HAP-1 (cell line): ENCODE data around the gene CDK15.
"Not testable (repeated sequence)": the region's sequence is repeated elsewhere in the genome, so short reads cannot be mapped to it uniquely, and the experiment has no call there.

ENCODE experiments used
- DNase-seq, 2 experiments: peaks; one replicate each; pipeline ENCODE4 v3.0.0-alpha.2; 2016 to 2020; ENCODE audit warnings: low spot score in 2 of 2
- H3K27me3 ChIP-seq: fragments of 250-450 bp; sonication (Bioruptor Pico); 2 replicates; pipeline ENCODE4 v1.5.1; 2020; ENCODE audit warnings: low read depth, mild to moderate bottlenecking, moderate library complexity
- H3K36me3 ChIP-seq: fragments of 250-450 bp; sonication (Bioruptor Pico); replicated peaks from 2 replicates; pipeline ENCODE4 v1.5.1; 2020; ENCODE audit warnings: mild to moderate bottlenecking
- H3K4me1 ChIP-seq: fragments of 250-450 bp; sonication (Bioruptor Pico); 2 replicates; pipeline ENCODE4 v1.5.1; 2020; ENCODE audit warnings: mild to moderate bottlenecking
- H3K4me3 ChIP-seq: fragments of 250-450 bp; sonication (Bioruptor Pico); 2 replicates; pipeline ENCODE4 v1.5.1; 2020; ENCODE audit warnings: mild to moderate bottlenecking, moderate library complexity
- H3K9me3 ChIP-seq: fragments of 250-450 bp; sonication (Bioruptor Pico); 2 replicates; pipeline ENCODE4 v1.5.1; 2020; ENCODE audit warnings: mild to moderate bottlenecking, moderate library complexity
- in situ Hi-C: fragments of 300-500 bp; cut with MboI; formaldehyde crosslinking; loops from 3 replicates; pipeline ENCODE4 v1.14.3; 2020; ENCODE audit warnings: low sequenced_read_pairs, inconsistent platforms, mixed read lengths

The CDK15 gene

DNA sequence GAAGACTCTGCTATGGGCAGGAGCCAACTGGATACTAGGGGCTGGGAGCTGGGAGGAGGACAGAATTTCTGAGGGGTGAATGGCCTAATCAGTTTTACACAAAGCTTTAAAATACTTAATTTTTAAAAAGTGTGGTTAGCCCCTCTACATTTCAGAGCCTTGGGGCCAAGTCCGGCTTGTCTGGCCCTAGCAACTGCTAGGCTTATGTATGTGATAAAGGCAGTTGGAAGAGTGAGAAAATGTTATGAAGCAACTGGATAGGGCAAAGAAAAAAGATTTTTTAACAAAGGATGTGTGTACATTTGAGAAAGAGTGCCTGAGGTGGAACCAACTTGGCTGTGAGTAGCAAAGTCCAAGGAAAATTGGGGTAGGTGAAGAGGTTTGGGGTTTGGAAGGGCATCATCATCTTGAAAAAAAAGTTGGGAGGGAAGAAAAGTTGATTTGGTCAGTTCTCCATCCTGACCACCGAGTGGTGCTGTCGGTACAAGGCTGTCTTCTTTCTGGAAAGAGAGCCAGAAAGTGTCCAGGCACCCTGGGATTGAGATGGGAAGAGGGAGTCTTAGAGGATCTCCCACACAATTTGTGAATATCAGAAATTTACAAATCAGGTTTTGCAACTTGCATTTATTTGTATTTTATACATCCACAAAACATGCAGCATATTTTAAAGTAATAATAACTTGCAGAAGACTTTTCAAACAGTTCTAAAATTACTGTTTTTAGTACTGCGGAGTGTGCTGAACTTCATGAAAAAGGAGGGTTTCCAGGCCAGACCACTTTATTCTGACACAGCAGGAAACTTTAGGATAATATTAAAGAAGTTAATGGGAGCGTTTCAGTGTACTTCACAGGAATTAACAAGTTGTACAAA is 10.5 kb upstream of the CDK15 start:
- Histone ChIP-seq H3K4me3 (no peak overlapping the region), H3K4me1 (peaks cover 8% of the 10 kb centered on the region), H3K36me3 (no peaks in the 10 kb centered on the region), H3K27me3 (no peaks in the 10 kb centered on the region), H3K9me3 (no peaks in the 10 kb centered on the region)
- DNase-seq = peak; percentile 54 to 61
- in situ Hi-C loops = loop anchor here (25.0 kb wide), 1 partner anchor 391 kb away; no protein-coding TSS in a partner anchor

DNA sequence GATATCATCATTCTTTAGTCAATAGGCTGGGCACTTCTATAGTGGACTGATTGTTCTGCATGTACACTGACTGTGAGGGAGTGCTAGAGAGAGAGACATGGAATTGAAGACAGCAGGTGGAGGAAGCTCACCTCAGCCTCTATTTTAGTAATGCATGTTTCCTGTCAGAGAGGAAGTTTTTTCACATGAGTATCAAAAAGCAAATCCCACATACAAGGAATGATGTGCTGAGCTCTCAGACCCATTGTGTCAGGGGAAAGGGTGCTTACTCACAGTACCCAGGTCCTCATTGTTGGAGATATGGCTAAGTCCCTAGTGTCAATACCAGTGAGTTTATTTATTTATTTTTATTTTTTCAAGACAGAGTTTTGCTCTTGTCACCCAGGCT is 9.9 kb upstream of the CDK15 start:
- Histone ChIP-seq H3K36me3 (no peaks in the 10 kb centered on the region), H3K9me3 (no peaks in the 10 kb centered on the region), H3K4me3 (no peak overlapping the region), H3K4me1 (peaks cover 8% of the 10 kb centered on the region), H3K27me3 (no peaks in the 10 kb centered on the region)
- no peak for DNase-seq
- in situ Hi-C loops = loop anchor here (25.0 kb wide), 1 partner anchor 391 kb away; no protein-coding TSS in a partner anchor

DNA sequence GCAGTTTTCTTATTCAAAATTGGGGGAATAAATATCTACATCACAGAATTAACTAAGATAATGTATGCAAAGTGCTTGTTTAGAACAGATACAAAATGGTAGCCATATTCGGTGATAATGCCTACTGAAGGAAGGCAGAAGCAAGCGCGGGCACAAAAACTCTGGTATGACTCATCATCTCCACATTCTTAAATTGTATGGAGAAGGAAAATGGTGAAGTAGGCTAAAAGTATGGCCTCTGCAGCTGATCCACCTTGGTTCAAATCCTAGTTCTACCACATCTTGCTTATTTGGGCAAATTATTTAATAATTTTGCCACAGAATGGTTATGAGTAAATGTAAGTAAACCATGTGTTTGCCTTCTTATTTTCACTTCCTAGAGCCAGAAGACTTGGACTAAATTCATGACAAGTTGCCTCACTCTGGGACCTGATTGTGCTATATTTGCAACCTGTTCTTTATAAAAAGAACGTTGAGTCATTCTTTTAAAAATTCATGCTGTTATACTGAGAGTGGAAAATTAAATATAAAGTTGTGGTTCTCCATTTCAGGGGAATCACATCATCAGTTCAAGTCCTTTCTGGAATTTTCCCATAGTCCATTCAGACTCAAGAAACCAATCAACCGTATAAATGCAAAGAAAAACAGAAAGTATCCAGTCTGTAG is 9.0 kb upstream of the CDK15 start:
- in situ Hi-C loops = loop anchor here (25.0 kb wide), 1 partner anchor 390 kb away; no protein-coding TSS in a partner anchor
- DNase-seq = no peak
- Histone ChIP-seq H3K4me1 (peaks cover 8% of the 10 kb centered on the region), H3K36me3 (no peaks in the 10 kb centered on the region), H3K4me3 (no peak overlapping the region), H3K27me3 (no peaks in the 10 kb centered on the region), H3K9me3 (no peaks in the 10 kb centered on the region)

DNA sequence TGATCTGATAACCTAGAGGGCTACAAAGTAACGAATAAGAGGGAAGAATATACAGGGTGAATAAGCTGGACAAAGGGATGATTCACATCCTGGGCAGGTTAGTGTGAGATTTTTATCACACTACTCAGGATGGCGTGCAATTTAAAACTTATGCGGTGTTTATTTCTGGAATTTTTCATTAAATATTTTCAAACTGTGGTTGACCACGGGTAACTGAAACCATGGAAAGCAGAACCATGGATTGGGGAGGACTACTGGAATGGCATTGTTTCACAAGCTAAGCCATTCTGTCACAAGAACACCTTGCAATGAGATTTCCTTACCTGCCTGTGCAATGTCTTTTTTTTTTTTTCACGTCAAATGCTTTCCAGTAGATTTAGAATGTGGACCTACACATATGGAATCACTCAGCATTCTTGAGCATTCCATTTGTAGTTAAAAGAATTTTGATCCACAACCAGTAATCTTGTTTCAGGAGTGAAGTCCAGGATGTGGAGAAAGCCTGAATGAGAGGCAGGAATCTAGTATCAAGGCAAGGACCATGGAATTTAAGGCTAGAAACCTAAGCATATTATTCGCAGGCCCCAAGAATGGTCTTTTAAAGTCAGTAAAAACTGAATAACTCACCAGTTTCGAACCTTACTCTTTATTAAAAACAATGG is 8.0 kb upstream of the CDK15 start:
- H3K4me1 ChIP-seq = peaks cover 8% of the 10 kb centered on the region
- no peak overlapping the region for H3K4me3 ChIP-seq
- H3K27me3 ChIP-seq = no peaks in the 10 kb centered on the region
- no peaks in the 10 kb centered on the region for H3K9me3 ChIP-seq
- no peaks in the 10 kb centered on the region for H3K36me3 ChIP-seq
- in situ Hi-C loops = loop anchor here (25.0 kb wide), 1 partner anchor 389 kb away; no protein-coding TSS in a partner anchor
- DNase-seq = no peak

DNA sequence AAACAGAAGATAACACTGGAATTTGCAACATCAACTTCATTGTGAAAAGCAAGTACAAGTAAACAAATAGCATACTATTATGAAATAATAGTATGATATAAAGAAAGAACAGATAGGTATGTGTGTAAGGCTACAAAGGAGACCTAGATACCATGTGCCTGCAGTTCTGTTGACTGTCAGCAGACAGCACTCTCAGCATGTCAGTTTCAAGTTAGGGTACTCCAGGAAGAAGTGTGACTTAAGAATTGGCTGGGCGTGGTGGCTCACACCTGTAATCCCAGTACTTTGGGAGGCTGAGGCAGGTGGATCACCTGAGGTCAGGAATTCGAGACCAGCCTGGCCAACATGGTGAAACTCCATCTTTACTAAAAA is 7.4 kb upstream of the CDK15 start:
- not testable (repeated sequence) for DNase-seq, H3K27me3 ChIP-seq, H3K4me3 ChIP-seq, H3K4me1 ChIP-seq, H3K9me3 ChIP-seq, H3K36me3 ChIP-seq
- in situ Hi-C loops = loop anchor here (25.0 kb wide), 1 partner anchor 388 kb away; no protein-coding TSS in a partner anchor

DNA sequence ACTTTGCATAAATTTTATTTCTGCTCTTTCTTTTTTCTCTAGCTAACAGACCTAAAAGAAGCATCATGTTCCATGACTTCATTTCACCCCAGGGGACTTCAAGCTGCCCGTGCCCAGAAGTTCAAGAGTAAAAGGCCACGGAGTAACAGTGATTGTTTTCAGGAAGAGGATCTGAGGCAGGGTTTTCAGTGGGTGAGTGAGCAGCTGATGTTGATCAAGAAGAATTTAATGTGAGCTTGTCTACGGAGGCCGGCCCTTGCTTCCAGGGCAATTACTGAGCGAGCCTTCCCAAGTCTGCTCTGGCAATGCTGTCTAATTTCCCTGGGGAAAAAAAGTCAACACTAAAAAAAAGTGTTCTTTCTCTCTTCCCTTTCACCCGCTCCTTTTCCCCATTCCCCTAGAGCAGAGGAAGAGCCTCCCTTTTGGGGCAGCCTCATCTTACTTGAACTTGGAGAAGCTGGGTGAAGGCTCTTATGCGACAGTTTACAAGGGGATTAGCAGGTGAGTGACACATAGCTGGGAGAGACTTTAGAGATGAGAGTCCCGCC is 1.2 kb downstream of the CDK15 start:
- no peak overlapping the region for H3K4me3 ChIP-seq
- no peaks in the 10 kb centered on the region for H3K9me3 ChIP-seq
- H3K36me3 ChIP-seq = no peaks in the 10 kb centered on the region
- in situ Hi-C loops = no loop called here
- 0 out of 2 replicates have a peak, but pooled peaks cover 4% of the 10 kb centered on the region for H3K27me3 ChIP-seq
- no peak for DNase-seq
- H3K4me1 ChIP-seq = no peaks in the 10 kb centered on the region

DNA sequence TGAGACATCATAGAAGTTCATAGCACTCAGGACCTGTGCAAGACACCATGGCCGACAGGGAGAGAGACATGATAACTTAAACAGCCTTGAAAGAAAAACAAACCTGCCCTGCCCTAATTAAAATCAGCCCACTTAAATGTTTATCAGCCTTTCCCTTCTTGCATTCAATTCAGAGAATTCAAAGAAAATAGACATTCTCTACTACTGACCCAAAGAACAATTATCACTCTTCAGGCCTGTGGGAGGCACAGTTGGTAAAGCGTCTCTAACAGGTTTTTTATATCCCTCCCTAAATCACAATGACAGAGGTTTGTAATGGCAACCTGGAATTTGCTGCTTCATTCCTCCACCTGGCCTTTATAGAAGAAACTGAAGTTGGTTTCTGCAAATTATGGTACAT is 1.7 kb downstream of the CDK15 start:
- Histone ChIP-seq H3K9me3 (no peaks in the 10 kb centered on the region), H3K4me1 (no peaks in the 10 kb centered on the region), H3K27me3 (0 out of 2 replicates have a peak, but pooled peaks cover 4% of the 10 kb centered on the region), H3K36me3 (no peaks in the 10 kb centered on the region), H3K4me3 (no peak overlapping the region)
- in situ Hi-C loops = no loop called here
- no peak for DNase-seq

DNA sequence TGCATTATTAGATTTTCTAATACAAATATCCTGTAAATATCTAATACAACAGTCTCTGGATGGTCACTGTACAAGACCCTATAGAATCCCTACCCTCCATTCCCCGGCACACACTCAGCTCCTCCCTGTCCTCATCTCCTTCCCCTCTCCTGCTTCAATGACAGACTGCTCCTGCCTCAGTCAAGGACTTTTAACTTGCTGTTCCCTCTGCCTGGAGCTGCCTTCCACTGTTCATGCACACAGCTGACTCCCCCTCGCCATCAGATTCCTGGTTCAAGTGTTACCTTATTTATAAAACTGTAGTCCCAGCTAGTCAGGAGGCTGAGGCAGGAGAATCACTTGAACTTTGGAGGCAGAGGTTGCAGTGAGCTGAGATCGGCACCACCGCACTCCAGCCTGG is 3.3 kb downstream of the CDK15 start:
- Histone ChIP-seq H3K27me3 (0 out of 2 replicates have a peak, but pooled peaks cover 4% of the 10 kb centered on the region), H3K4me1 (no peaks in the 10 kb centered on the region), H3K36me3 (no peaks in the 10 kb centered on the region), H3K4me3 (no peak overlapping the region), H3K9me3 (no peaks in the 10 kb centered on the region)
- DNase-seq = no peak
- in situ Hi-C loops = no loop called here

DNA sequence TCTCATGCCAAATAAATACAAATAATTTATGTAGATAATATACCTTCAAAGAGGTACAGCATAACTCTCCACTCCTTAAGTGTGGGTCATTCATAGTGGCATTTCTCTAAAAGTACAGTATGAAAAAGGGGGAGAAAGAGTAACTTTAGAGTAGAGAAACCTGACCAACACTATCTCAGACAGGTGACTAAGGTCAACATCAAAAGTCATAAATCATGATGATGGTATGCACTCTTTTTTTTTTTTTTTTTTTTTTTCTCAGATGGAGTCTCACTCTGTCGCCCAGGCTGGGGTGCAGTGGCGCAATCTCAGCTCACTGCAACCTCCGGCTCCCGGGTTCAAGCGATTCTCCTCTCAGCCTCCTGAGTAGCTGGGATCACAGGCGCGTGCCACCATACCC is 4.3 kb downstream of the CDK15 start:
- H3K9me3 ChIP-seq, H3K4me1 ChIP-seq, in situ Hi-C loops, DNase-seq, H3K4me3 ChIP-seq, H3K36me3 ChIP-seq, H3K27me3 ChIP-seq: not testable (repeated sequence)

DNA sequence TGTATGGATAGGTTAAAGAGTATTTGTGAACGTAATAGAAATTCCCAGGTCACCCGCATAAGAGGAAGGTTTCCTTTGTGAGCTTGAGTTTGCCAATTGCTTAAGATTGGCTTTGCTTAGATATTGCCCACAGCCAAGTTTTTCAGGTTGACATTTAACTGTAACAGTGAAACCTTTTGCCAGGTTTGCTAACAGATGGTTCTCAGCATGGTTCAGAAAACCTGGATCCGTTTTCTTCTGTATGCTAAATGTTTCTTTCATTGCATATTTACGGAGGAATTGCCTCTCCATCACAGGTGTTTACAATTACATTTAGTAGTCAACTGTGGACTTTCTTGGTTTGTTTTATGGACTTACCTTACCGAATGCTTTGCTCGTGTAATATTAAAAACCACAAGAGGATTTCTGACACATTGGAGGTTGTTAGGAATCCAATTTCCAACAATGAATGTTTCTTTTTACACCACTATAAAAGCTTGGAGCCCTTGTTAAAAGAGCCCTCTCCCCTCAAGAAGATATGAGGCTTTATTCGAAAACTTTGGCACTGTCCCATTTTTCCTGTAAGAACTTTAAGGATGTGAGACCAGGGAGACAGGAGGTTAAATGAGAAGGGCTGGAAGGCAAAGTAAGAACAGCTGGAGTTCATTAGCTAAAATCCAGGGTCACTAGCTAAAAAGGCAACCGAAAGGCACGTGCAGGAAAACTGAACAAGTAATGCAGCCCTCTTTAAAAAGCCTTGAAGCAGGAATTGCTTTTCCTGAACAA is 7.8 kb downstream of the CDK15 start:
- Histone ChIP-seq H3K4me1 (no peaks in the 10 kb centered on the region), H3K4me3 (no peak overlapping the region), H3K9me3 (no peaks in the 10 kb centered on the region), H3K36me3 (no peaks in the 10 kb centered on the region), H3K27me3 (0 out of 2 replicates have a peak, but pooled peaks cover 4% of the 10 kb centered on the region)
- in situ Hi-C loops = no loop called here
- DNase-seq = no peak

DNA sequence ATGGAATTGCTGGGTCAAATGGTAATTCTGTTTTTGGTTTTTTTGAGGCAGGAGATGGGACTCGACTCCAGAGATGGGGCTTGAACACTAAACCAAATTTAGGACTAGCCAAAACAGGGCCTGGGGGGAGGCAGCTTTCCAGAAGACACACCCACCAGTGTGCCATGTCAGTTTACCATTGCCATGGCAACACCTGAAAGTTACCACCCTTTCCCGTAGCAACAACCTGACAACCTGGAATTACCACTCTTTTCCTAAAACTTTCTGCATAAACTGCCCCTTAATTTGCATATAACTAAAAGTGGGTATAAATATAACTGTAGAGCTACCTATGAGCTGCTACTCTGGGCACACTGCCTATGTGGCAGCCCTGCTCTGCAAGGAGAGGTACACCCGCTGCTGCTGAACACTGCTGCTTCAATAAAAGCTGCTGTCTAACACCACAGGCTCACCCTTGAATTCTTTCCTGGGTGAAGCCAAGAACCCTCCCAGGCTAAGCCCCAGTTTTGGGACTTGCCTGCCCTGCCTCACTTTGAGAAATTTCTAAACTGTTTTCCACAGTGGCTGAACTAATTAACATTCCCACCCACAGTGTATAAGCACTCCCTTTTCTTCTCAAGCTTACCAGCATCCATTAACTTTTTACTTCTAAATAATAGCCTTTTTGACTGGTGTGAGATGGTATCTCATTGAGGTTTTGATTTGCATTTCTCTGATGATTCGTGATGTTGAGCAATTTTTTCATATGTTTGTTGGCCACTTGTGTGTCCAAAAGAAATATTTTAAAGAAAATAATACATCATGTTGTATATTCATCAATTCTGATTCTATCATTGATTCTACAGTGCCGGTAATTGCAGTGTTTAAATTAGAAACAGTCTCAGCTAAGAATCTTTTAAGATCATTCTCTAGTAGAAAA is 10.6 kb downstream of the CDK15 start:
- Histone ChIP-seq H3K9me3 (no peaks in the 10 kb centered on the region), H3K4me1 (no peaks in the 10 kb centered on the region), H3K27me3 (0 out of 2 replicates have a peak, but pooled peaks cover 4% of the 10 kb centered on the region), H3K36me3 (no peaks in the 10 kb centered on the region), H3K4me3 (no peak overlapping the region)
- in situ Hi-C loops = no loop called here
- no peak for DNase-seq

DNA sequence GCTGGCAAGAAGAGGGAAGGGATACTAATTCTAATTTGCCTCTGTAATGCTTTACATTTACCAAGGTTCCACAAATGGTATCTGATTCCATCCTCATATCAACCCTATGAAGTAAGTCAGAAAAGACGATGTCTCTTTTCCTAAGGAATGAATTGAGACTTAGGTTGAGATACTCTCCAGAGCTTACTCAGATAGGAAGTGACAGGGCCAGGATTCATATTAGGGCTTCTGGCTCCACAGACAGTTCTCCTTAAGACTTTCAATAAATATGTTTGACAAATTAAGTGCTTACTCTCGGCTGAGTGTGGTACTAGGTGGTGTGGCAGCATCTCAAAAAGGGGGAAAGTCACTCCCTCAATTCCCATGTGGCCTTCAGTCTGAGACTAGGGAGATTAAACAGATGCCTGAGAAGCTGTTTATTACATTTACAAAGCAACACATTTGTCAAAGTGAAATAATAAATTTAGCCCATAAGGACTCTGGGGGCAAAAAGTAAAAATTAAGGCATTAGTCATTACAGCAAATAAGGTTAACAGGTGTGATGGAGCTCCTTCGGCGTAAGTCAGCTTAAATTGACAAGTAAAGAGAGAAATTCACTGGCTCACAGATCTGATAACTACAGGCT is 14.2 kb downstream of the CDK15 start:
- no peaks in the 10 kb centered on the region for H3K36me3 ChIP-seq
- no peaks in the 10 kb centered on the region for H3K9me3 ChIP-seq
- in situ Hi-C loops = no loop called here
- no peak overlapping the region for H3K4me3 ChIP-seq
- H3K27me3 ChIP-seq = no peaks in the 10 kb centered on the region
- no peaks in the 10 kb centered on the region for H3K4me1 ChIP-seq
- no peak for DNase-seq
